Naive thymus-derived CD4-positive, alpha-beta T cell (primary cell): ENCODE results near the gene PPP1R36. TPM values are rescaled to one million over a fixed set of nuclear protein-coding genes. Genes with fewer than 3 reads are reported as not detected.
"Not testable (repeated sequence)": the region's sequence is repeated elsewhere in the genome, so short reads cannot be mapped to it uniquely, and the experiment has no call there.

Experiments used
- ATAC-seq: fragments of 150-1000 bp; cut with Tn5 transposase; 2 replicates; pipeline ENCODE4 v1.10.0; 2021; ENCODE audit warnings: mild to moderate bottlenecking, moderate library complexity
- CTCF ChIA-PET: fragments of 350-600 bp; sonication (Branson Sonifier 250); formaldehyde crosslinking; loops from one replicate; lab custom pipeline; 2021; ENCODE audit warnings: antibody characterized with exemption; lab: Charles Lee
- POLR2A ChIA-PET: fragments of 350-600 bp; sonication (Branson Sonifier 250); formaldehyde crosslinking; loops from one replicate; lab custom pipeline; 2021; ENCODE audit warnings: antibody characterized with exemption, inconsistent platforms; lab: Charles Lee
- DNase-seq, 9 donors: peaks; one replicate each; pipeline versions ENCODE4 v3.0.0 to v3.0.0-alpha.2; 2020 to 2022; ENCODE audit warnings: mixed read lengths in 1 of 9
- H3K27ac ChIP-seq: one replicate; pipeline ENCODE4 v1.7.0; 2013; ENCODE audit warnings: mild to moderate bottlenecking, low read depth, low read length, moderate library complexity
- H3K27me3 ChIP-seq, 2 donors: one replicate each; pipeline ENCODE4 v1.7.0; 2013; ENCODE audit warnings: low read length in 2 of 2, mild to moderate bottlenecking in 2 of 2, moderate library complexity in 2 of 2; ENCODE audit not compliant: control insufficient read depth in 2 of 2, insufficient read depth in 2 of 2
- H3K36me3 ChIP-seq, 3 experiments: 1 replicate in 2 of 3; 2 replicates in 1 of 3; pipeline ENCODE4 v1.7.0; 2013; ENCODE audit warnings: low read length in 3 of 3, mild to moderate bottlenecking in 3 of 3, moderate library complexity in 1 of 3; ENCODE audit not compliant: insufficient read depth in 3 of 3, control insufficient read depth in 2 of 3
- H3K4me1 ChIP-seq, 2 donors: one replicate each; pipeline ENCODE4 v1.7.0; 2013; ENCODE audit warnings: low read length in 2 of 2, mild to moderate bottlenecking in 2 of 2, moderate library complexity in 1 of 2; ENCODE audit not compliant: control insufficient read depth in 2 of 2, insufficient read depth in 2 of 2
- H3K4me3 ChIP-seq: 2 replicates; pipeline ENCODE4 v1.7.0; 2013; ENCODE audit warnings: mild to moderate bottlenecking, low read length
- H3K9me3 ChIP-seq, 3 experiments: 1 replicate in 2 of 3; 2 replicates in 1 of 3; pipeline ENCODE4 v1.7.0; 2013; ENCODE audit warnings: low read length in 3 of 3; ENCODE audit not compliant: control insufficient read depth in 2 of 3
- H3K27ac Mint-ChIP-seq, 9 donors: one replicate each; pipeline ENCODE4 v1.8.0; 2020 to 2022; ENCODE audit warnings: mixed read lengths in 9 of 9, mild to moderate bottlenecking in 8 of 9, moderate library complexity in 5 of 9, inconsistent platforms in 2 of 9
- H3K27me3 Mint-ChIP-seq, 5 donors: one replicate each; pipeline ENCODE4 v1.8.0; 2021 to 2022; ENCODE audit warnings: mixed read lengths in 5 of 5, mild to moderate bottlenecking in 1 of 5
- H3K36me3 Mint-ChIP-seq, 5 donors: one replicate each; pipeline ENCODE4 v1.8.0; 2020 to 2022; ENCODE audit warnings: mixed read lengths in 5 of 5, mild to moderate bottlenecking in 3 of 5, inconsistent platforms in 1 of 5
- H3K4me1 Mint-ChIP-seq, 7 donors: one replicate each; pipeline ENCODE4 v1.8.0; 2020 to 2022; ENCODE audit warnings: mixed read lengths in 7 of 7, mild to moderate bottlenecking in 3 of 7, inconsistent platforms in 1 of 7
- H3K4me3 Mint-ChIP-seq, 10 donors: one replicate each; pipeline ENCODE4 v1.8.0; 2020 to 2022; ENCODE audit warnings: mild to moderate bottlenecking in 10 of 10, mixed read lengths in 10 of 10, moderate library complexity in 6 of 10, inconsistent platforms in 2 of 10
- H3K9me3 Mint-ChIP-seq, 11 donors: one replicate each; pipeline ENCODE4 v1.8.0; 2020 to 2022; ENCODE audit warnings: mixed read lengths in 11 of 11, mild to moderate bottlenecking in 4 of 11, inconsistent platforms in 1 of 11, moderate library complexity in 1 of 11
- intact Hi-C, 2 donors: fragments of 100-400 bp; cut with micrococcal nuclease; formaldehyde crosslinking; loops; one replicate each; pipeline ENCODE4 v1.15.1; 2023
- polyA plus RNA-seq, 2 donors: library from polyadenylated mRNA; unstranded; fragments of 300-500 nt; fragmentation: Illumina TruSeq; gene quantifications; one replicate each; pipeline ENCODE4 v1.2.3, GENCODE V29; 2021
- total RNA-seq, 6 experiments: library from RNA in 5 of 6; stranded (reverse) in 5 of 6; gene quantifications; 1 replicate in 5 of 6; 2 replicates in 1 of 6; pipeline ENCODE4 v1.2.3 and lab custom pipeline; 2021 to 2026

The PPP1R36 gene
- total and polyA plus RNA-seq, 7 experiments from 2014 or later: 0.30 to 0.31 TPM; not detected in 5

GRCh38 chr14:64554556-64554955 is 4.8 kb downstream of the PPP1R36 start:
- no peak overlapping the region for H3K4me3 ChIP-seq
- intact Hi-C loops: no loop called here
- no peaks in the 10 kb centered on the region for H3K9me3 ChIP-seq
- Mint-ChIP-seq H3K36me3 (peaks cover 0 to 1% (median 0%) of the 10 kb centered on the region in 5 donors), H3K4me3 (no peak overlapping the region), H3K27ac (no peak overlapping the region), H3K4me1 (peaks cover 6 to 10% (median 8%) of the 10 kb centered on the region in 7 donors), H3K9me3 (peaks cover 0 to 2% (median 0%) of the 10 kb centered on the region in 11 donors), H3K27me3 (peaks cover 0 to 58% (median 5%) of the 10 kb centered on the region in 5 donors)
- no peak for DNase-seq
- H3K4me1 ChIP-seq: peaks cover 0 to 4% of the 10 kb centered on the region in 2 donors
- no peak overlapping the region for H3K27ac ChIP-seq
- ATAC-seq: no peak
- H3K36me3 ChIP-seq: no peaks in the 10 kb centered on the region
- POLR2A ChIA-PET: interaction anchor here (1.4 kb wide), 1 partner anchor 14 kb away, joined by 3 read pairs; the partner anchor contains the start of gene HSPA2
- CTCF ChIA-PET: interaction anchor here (1.8 kb wide), 1 partner anchor 13 kb away, joined by 6 read pairs; the partner anchor contains the start of gene HSPA2
- no peaks in the 10 kb centered on the region for H3K27me3 ChIP-seq

- Mint-ChIP-seq H3K27ac (no peak overlapping the region), H3K4me3 (no peak overlapping the region), H3K27me3 (peaks cover 0 to 42% (median 0%) of the 10 kb centered on the region in 5 donors), H3K9me3 (peaks cover 0 to 2% (median 0%) of the 10 kb centered on the region in 11 donors), H3K4me1 (peaks cover 4 to 14% (median 12%) of the 10 kb centered on the region in 7 donors), H3K36me3 (no peaks in the 10 kb centered on the region)
- H3K4me3 ChIP-seq: no peak overlapping the region
- H3K9me3 ChIP-seq: no peaks in the 10 kb centered on the region
- ChIA-PET POLR2A (interaction anchor here (0.6 kb wide), 1 partner anchor 153 kb away, joined by 3 read pairs; no protein-coding TSS in a partner anchor), CTCF (no interaction called here)
- no peaks in the 10 kb centered on the region for H3K27me3 ChIP-seq
- H3K4me1 ChIP-seq: no peaks in the 10 kb centered on the region
- intact Hi-C loops: no loop called here
- H3K36me3 ChIP-seq: no peaks in the 10 kb centered on the region
- no peak overlapping the region for H3K27ac ChIP-seq
- no peak for DNase-seq
- ATAC-seq: no peak
Measured at GRCh38 chr14:64556526-64556925, 6.8 kb downstream of the PPP1R36 start.

- Mint-ChIP-seq H3K27me3 (peaks cover 0 to 29% (median 0%) of the 10 kb centered on the region in 5 donors), H3K4me1 (peaks cover 4 to 17% (median 12%) of the 10 kb centered on the region in 7 donors)
- H3K27ac ChIP-seq, CTCF ChIA-PET, DNase-seq, intact Hi-C loops, H3K4me3 ChIP-seq, H3K9me3 Mint-ChIP-seq, H3K36me3 ChIP-seq, H3K4me3 Mint-ChIP-seq, H3K36me3 Mint-ChIP-seq, H3K4me1 ChIP-seq, H3K9me3 ChIP-seq, ATAC-seq, H3K27me3 ChIP-seq, H3K27ac Mint-ChIP-seq: not testable (repeated sequence)
- POLR2A ChIA-PET: interaction anchor here (1.2 kb wide), 1 partner anchor 15 kb away, joined by 3 read pairs; no protein-coding TSS in a partner anchor
Measured at GRCh38 chr14:64558216-64558615, 8.5 kb downstream of the PPP1R36 start.

GRCh38 chr14:64561631-64562030 is 11.9 kb downstream of the PPP1R36 start:
- ATAC-seq (no peak), DNase-seq (no peak)
- no peak overlapping the region for H3K27ac ChIP-seq
- Mint-ChIP-seq H3K36me3 (no peaks in the 10 kb centered on the region), H3K27me3 (peaks cover 0 to 33% (median 6%) of the 10 kb centered on the region in 5 donors), H3K4me1 (peaks cover 4 to 17% (median 12%) of the 10 kb centered on the region in 7 donors), H3K4me3 (no peak overlapping the region), H3K27ac (no peak overlapping the region), H3K9me3 (peaks cover 0 to 2% (median 0%) of the 10 kb centered on the region in 11 donors)
- POLR2A ChIA-PET: no interaction called here
- H3K4me3 ChIP-seq: no peak overlapping the region
- no peaks in the 10 kb centered on the region for H3K4me1 ChIP-seq
- intact Hi-C loops: no loop called here
- no peaks in the 10 kb centered on the region for H3K27me3 ChIP-seq
- H3K9me3 ChIP-seq: no peaks in the 10 kb centered on the region
- CTCF ChIA-PET: no interaction called here
- H3K36me3 ChIP-seq: no peaks in the 10 kb centered on the region

- POLR2A ChIA-PET: no interaction called here
- Mint-ChIP-seq H3K27ac (no peak overlapping the region), H3K4me3 (no peak overlapping the region), H3K4me1 (peaks cover 2 to 17% (median 12%) of the 10 kb centered on the region in 7 donors), H3K36me3 (no peaks in the 10 kb centered on the region), H3K9me3 (peaks cover 0 to 2% (median 0%) of the 10 kb centered on the region in 11 donors), H3K27me3 (peaks cover 0 to 38% (median 6%) of the 10 kb centered on the region in 5 donors)
- ATAC-seq (no peak), DNase-seq (no peak)
- CTCF ChIA-PET: no interaction called here
- Histone ChIP-seq H3K27ac (no peak overlapping the region), H3K36me3 (no peaks in the 10 kb centered on the region), H3K27me3 (no peaks in the 10 kb centered on the region), H3K9me3 (no peaks in the 10 kb centered on the region), H3K4me1 (no peaks in the 10 kb centered on the region), H3K4me3 (no peak overlapping the region)
- intact Hi-C loops: no loop called here
Measured at GRCh38 chr14:64562436-64562835, 12.7 kb downstream of the PPP1R36 start.

- ChIA-PET CTCF (no interaction called here), POLR2A (no interaction called here)
- no peaks in the 10 kb centered on the region for H3K4me1 ChIP-seq
- Mint-ChIP-seq H3K4me1 (peaks cover 2 to 17% (median 12%) of the 10 kb centered on the region in 7 donors), H3K4me3 (no peak overlapping the region), H3K27ac (no peak overlapping the region), H3K27me3 (peaks cover 0 to 37% (median 6%) of the 10 kb centered on the region in 5 donors), H3K36me3 (no peaks in the 10 kb centered on the region), H3K9me3 (no peaks in the 10 kb centered on the region)
- H3K36me3 ChIP-seq: no peaks in the 10 kb centered on the region
- DNase-seq (no peak), ATAC-seq (no peak)
- no peak overlapping the region for H3K4me3 ChIP-seq
- H3K9me3 ChIP-seq: no peaks in the 10 kb centered on the region
- intact Hi-C loops: no loop called here
- H3K27me3 ChIP-seq: no peaks in the 10 kb centered on the region
- H3K27ac ChIP-seq: no peak overlapping the region
Measured at GRCh38 chr14:64563696-64564095, 13.9 kb downstream of the PPP1R36 start.

GRCh38 chr14:64566651-64567122 is 16.9 kb downstream of the PPP1R36 start:
- no peaks in the 10 kb centered on the region for H3K36me3 Mint-ChIP-seq
- no peaks in the 10 kb centered on the region for H3K9me3 ChIP-seq

More at GRCh38 chr14:64566651-64567122, 16.9 kb downstream of the PPP1R36 start:
- H3K27me3 Mint-ChIP-seq: peaks cover 0 to 43% (median 6%) of the 10 kb centered on the region in 5 donors
- intact Hi-C loops: no loop called here
- H3K9me3 Mint-ChIP-seq: no peaks in the 10 kb centered on the region
- no peak for DNase-seq
- H3K36me3 ChIP-seq: no peaks in the 10 kb centered on the region
- H3K4me3 ChIP-seq: no peak overlapping the region
- no peak overlapping the region for H3K27ac ChIP-seq
- no peak overlapping the region for H3K4me3 Mint-ChIP-seq
- ChIA-PET POLR2A (no interaction called here), CTCF (no interaction called here)
- no peak overlapping the region for H3K27ac Mint-ChIP-seq
- ATAC-seq: no peak
- no peaks in the 10 kb centered on the region for H3K27me3 ChIP-seq
- H3K4me1 Mint-ChIP-seq: peaks cover 0 to 2% (median 0%) of the 10 kb centered on the region in 7 donors
- H3K4me1 ChIP-seq: no peaks in the 10 kb centered on the region
